Measurements from ENCODE around the gene VPS45.
"Not testable (repeated sequence)": the region's sequence is repeated elsewhere in the genome, so short reads cannot be mapped to it uniquely, and the experiment has no call there.

VPS45 gene

GRCh38 chr1:150180474-150180873 is 112.9 kb downstream of the VPS45 start:
- Histone ChIP-seq H3K4me3 (replicated peaks; ENCODE audit: low read depth, low read length) (no peak overlapping the region), H3K36me3 (ENCODE audit: control insufficient read depth, insufficient read depth, low read length) (no peaks in the 10 kb centered on the region), H3K27me3 (replicated peaks; ENCODE audit: control insufficient read depth, insufficient read depth, low read length) (no peaks in the 10 kb centered on the region)
- DNase-seq (ENCODE audit: extremely low read depth, insufficient read length) = no peak
- TF ChIP-seq, protein P1, sequence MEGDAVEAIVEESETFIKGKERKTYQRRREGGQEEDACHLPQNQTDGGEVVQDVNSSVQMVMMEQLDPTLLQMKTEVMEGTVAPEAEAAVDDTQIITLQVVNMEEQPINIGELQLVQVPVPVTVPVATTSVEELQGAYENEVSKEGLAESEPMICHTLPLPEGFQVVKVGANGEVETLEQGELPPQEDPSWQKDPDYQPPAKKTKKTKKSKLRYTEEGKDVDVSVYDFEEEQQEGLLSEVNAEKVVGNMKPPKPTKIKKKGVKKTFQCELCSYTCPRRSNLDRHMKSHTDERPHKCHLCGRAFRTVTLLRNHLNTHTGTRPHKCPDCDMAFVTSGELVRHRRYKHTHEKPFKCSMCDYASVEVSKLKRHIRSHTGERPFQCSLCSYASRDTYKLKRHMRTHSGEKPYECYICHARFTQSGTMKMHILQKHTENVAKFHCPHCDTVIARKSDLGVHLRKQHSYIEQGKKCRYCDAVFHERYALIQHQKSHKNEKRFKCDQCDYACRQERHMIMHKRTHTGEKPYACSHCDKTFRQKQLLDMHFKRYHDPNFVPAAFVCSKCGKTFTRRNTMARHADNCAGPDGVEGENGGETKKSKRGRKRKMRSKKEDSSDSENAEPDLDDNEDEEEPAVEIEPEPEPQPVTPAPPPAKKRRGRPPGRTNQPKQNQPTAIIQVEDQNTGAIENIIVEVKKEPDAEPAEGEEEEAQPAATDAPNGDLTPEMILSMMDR (IDR thresholded peaks at IDR 0.05; ENCODE audit: insufficient read depth, low read length, poor library complexity, severe bottlenecking) = no peak

GRCh38 chr1:150182247-150182646 is 114.7 kb downstream of the VPS45 start:
- TF ChIP-seq, protein P1 (IDR thresholded peaks at IDR 0.05; ENCODE audit: insufficient read depth, low read length, poor library complexity, severe bottlenecking) = no peak
- no peak for DNase-seq (ENCODE audit: extremely low read depth, insufficient read length)
- Histone ChIP-seq H3K4me3 (replicated peaks; ENCODE audit: low read depth, low read length) (no peak overlapping the region), H3K36me3 (ENCODE audit: control insufficient read depth, insufficient read depth, low read length) (no peaks in the 10 kb centered on the region), H3K27me3 (replicated peaks; ENCODE audit: control insufficient read depth, insufficient read depth, low read length) (no peaks in the 10 kb centered on the region)

- DNase-seq (ENCODE audit: extremely low read depth, insufficient read length) = no peak
- TF ChIP-seq, protein P1 (IDR thresholded peaks at IDR 0.05; ENCODE audit: insufficient read depth, low read length, poor library complexity, severe bottlenecking) = no peak
- Histone ChIP-seq H3K4me3 (replicated peaks; ENCODE audit: low read depth, low read length) (no peak overlapping the region), H3K27me3 (replicated peaks; ENCODE audit: control insufficient read depth, insufficient read depth, low read length) (no peaks in the 10 kb centered on the region), H3K36me3 (ENCODE audit: control insufficient read depth, insufficient read depth, low read length) (no peaks in the 10 kb centered on the region)
Measured at GRCh38 chr1:150183061-150183460, 115.5 kb downstream of the VPS45 start.

DNA sequence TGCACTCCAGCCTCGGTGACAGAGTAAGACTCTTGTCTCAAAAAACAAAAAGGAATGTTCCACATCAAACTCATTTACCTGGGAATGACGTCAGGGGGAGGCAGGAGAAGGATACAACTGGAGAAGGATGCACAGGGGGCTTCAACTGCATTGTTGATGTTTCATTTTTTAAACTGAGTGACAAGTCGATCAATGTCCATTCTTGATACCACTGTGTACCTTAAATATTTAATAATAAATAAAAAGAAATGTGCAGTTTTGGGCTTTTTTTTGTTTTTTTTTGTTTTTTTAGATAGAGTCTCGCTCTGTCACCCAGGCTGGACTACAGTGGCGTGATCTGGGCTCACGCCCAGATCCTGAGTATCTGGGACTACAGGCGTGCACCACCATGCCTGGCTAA is 117.9 kb downstream of the VPS45 start:
- Histone ChIP-seq H3K27me3 (replicated peaks; ENCODE audit: control insufficient read depth, insufficient read depth, low read length) (no peaks in the 10 kb centered on the region), H3K4me3 (replicated peaks; ENCODE audit: low read depth, low read length) (no peak overlapping the region), H3K36me3 (ENCODE audit: control insufficient read depth, insufficient read depth, low read length) (no peaks in the 10 kb centered on the region)
- no peak for DNase-seq (ENCODE audit: extremely low read depth, insufficient read length)
- TF ChIP-seq, protein P1 (IDR thresholded peaks at IDR 0.05; ENCODE audit: insufficient read depth, low read length, poor library complexity, severe bottlenecking) = no peak

DNA sequence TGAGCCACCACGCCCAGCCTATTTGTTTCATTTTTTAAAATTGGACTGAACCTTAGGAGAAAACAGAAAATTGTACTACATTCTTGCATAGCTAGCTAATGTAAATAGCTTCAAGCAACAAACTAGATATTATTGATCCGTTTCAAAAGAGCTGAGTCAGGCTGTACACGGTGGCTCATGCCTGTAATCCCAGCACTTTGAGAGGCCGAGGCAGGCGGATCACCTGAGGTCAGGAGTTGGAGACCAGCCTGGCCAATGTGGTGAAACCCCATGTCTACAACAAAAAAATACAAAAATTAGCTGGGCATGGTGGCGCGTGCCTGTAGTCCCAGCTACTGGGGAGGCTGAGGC is 118.8 kb downstream of the VPS45 start:
- DNase-seq (ENCODE audit: extremely low read depth, insufficient read length); H3K27me3 ChIP-seq (replicated peaks; ENCODE audit: control insufficient read depth, insufficient read depth, low read length); H3K36me3 ChIP-seq (ENCODE audit: control insufficient read depth, insufficient read depth, low read length); H3K4me3 ChIP-seq (replicated peaks; ENCODE audit: low read depth, low read length): not testable (repeated sequence)

DNA sequence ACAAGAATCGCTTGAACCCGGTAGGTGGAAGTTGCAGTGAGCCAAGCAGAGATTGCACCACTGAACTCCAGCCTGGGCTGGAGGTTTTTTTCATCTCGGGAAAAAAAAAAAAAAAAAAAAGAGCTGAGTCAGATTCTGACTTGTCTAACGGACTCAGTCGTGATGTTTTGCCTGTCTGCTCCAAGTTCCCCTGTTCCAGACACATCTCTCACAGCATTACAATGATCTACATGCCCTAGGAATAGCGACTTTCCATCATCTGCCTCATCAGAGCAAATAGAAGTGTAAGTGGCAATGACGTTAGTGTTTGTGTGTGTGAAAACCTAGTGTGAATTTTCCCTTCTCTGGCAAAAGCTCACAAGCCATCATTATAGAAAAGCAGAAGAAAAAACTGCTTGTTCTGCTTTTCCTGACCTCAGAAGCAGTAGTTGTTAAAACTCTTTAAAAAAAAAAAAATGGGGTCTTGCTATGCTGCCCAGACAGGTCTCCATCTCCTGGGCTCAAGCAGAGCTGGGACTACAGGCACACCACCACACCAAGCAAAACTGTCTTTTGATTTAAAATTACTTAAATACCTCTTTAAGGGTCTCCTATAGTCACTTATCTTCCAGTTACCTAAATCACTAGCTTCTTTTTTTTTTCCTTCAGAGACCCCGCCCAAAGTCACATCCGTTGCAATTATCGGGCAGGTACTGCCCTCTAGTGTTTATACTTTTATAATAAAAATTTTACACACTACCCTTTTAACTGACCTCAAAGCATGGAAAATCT is 119.4 kb downstream of the VPS45 start:
- TF ChIP-seq, protein P1 (IDR thresholded peaks at IDR 0.05; ENCODE audit: insufficient read depth, low read length, poor library complexity, severe bottlenecking) = peak; percentile 37

More for the DNA sequence above, 119.4 kb downstream of the VPS45 start:
- Histone ChIP-seq H3K36me3 (ENCODE audit: control insufficient read depth, insufficient read depth, low read length) (no peaks in the 10 kb centered on the region), H3K27me3 (replicated peaks; ENCODE audit: control insufficient read depth, insufficient read depth, low read length) (no peaks in the 10 kb centered on the region), H3K4me3 (replicated peaks; ENCODE audit: low read depth, low read length) (no peak overlapping the region)
- peak; percentile 28 for DNase-seq (ENCODE audit: extremely low read depth, insufficient read length)
